ENCODE measurements around the gene PGAP2. TPM values are rescaled to one million over a fixed set of nuclear protein-coding genes. Genes with fewer than 3 reads are reported as not detected.
A peak's percentile ranks its signal among the peaks of the same experiment; 100 is the strongest.
"Not testable (repeated sequence)": the region's sequence is repeated elsewhere in the genome, so short reads cannot be mapped to it uniquely, and the experiment has no call there.

Gene PGAP2
- total RNA-seq (2012; rRNA removed): 11.9 and 13.3 TPM in 2 replicates

- H3K27me3 ChIP-seq (ENCODE audit: control insufficient read depth, insufficient read depth, low read length): no peaks in the 10 kb centered on the region
- no peaks in the 10 kb centered on the region for H3K9me3 ChIP-seq (replicated peaks; ENCODE audit: low read length)
- H3K9ac ChIP-seq (ENCODE audit: low read depth, low read length): peak within 1 kb of the TSS; percentile 87
- H3K4me1 ChIP-seq (ENCODE audit: control insufficient read depth, insufficient read depth, low read length): peaks cover 16% of the 10 kb centered on the region
- H3K36me3 ChIP-seq (ENCODE audit: insufficient read depth, low read length): no peaks in the 10 kb centered on the region
- H3K4me2 ChIP-seq (ENCODE audit: low read length): peak within 1 kb of the TSS; percentile 99
- peak within 1 kb of the TSS; percentile 80 for H3K4me3 ChIP-seq (ENCODE audit: low read length)
Observed at GRCh38 chr11:3807909-3808860, at the start of gene PGAP2. PGAP2 (plus strand) TSS chr11:3808560; CDS start chr11:3811260, 2,700 bp downstream.

GRCh38 chr11:3764266-3764665 is 44.1 kb upstream of the PGAP2 start:
- H3K36me3 ChIP-seq (ENCODE audit: insufficient read depth, low read length): peaks cover 87% of the 10 kb centered on the region
- no peak overlapping the region for H3K4me2 ChIP-seq (ENCODE audit: low read length)
- no peaks in the 10 kb centered on the region for H3K27me3 ChIP-seq (ENCODE audit: control insufficient read depth, insufficient read depth, low read length)
- no peak overlapping the region for H3K4me3 ChIP-seq (ENCODE audit: low read length)
- H3K9ac ChIP-seq (ENCODE audit: low read depth, low read length): no peak overlapping the region
- no peaks in the 10 kb centered on the region for H3K9me3 ChIP-seq (replicated peaks; ENCODE audit: low read length)
- H3K4me1 ChIP-seq (ENCODE audit: control insufficient read depth, insufficient read depth, low read length): no peaks in the 10 kb centered on the region

- peaks cover 82% of the 10 kb centered on the region for H3K36me3 ChIP-seq (ENCODE audit: insufficient read depth, low read length)
- H3K9ac ChIP-seq (ENCODE audit: low read depth, low read length); H3K4me1 ChIP-seq (ENCODE audit: control insufficient read depth, insufficient read depth, low read length): not testable (repeated sequence)
Observed at GRCh38 chr11:3766836-3767235, 41.5 kb upstream of the PGAP2 start.

GRCh38 chr11:3767536-3767935 is 40.8 kb upstream of the PGAP2 start:
- no peaks in the 10 kb centered on the region for H3K27me3 ChIP-seq (ENCODE audit: control insufficient read depth, insufficient read depth, low read length)
- no peaks in the 10 kb centered on the region for H3K4me1 ChIP-seq (ENCODE audit: control insufficient read depth, insufficient read depth, low read length)
- H3K9me3 ChIP-seq (replicated peaks; ENCODE audit: low read length): no peaks in the 10 kb centered on the region
- H3K4me3 ChIP-seq (ENCODE audit: low read length): no peak overlapping the region
- no peak overlapping the region for H3K4me2 ChIP-seq (ENCODE audit: low read length)
- H3K36me3 ChIP-seq (ENCODE audit: insufficient read depth, low read length): peaks cover 84% of the 10 kb centered on the region
- H3K9ac ChIP-seq (ENCODE audit: low read depth, low read length): no peak overlapping the region

More at GRCh38 chr11:3766836-3767235, 41.5 kb upstream of the PGAP2 start:
- not testable (repeated sequence) for H3K9me3 ChIP-seq (replicated peaks; ENCODE audit: low read length); H3K27me3 ChIP-seq (ENCODE audit: control insufficient read depth, insufficient read depth, low read length); H3K4me2 ChIP-seq (ENCODE audit: low read length); H3K4me3 ChIP-seq (ENCODE audit: low read length)

GRCh38 chr11:3773180-3773579 is 35.2 kb upstream of the PGAP2 start:
- H3K9ac ChIP-seq (ENCODE audit: low read depth, low read length): no peak overlapping the region
- no peak overlapping the region for H3K4me3 ChIP-seq (ENCODE audit: low read length)
- no peak overlapping the region for H3K4me2 ChIP-seq (ENCODE audit: low read length)
- peaks cover 76% of the 10 kb centered on the region for H3K36me3 ChIP-seq (ENCODE audit: insufficient read depth, low read length)
- no peaks in the 10 kb centered on the region for H3K4me1 ChIP-seq (ENCODE audit: control insufficient read depth, insufficient read depth, low read length)
- H3K27me3 ChIP-seq (ENCODE audit: control insufficient read depth, insufficient read depth, low read length): no peaks in the 10 kb centered on the region
- H3K9me3 ChIP-seq (replicated peaks; ENCODE audit: low read length): no peaks in the 10 kb centered on the region

GRCh38 chr11:3775736-3776406 is 32.5 kb upstream of the PGAP2 start:
- H3K27me3 ChIP-seq (ENCODE audit: control insufficient read depth, insufficient read depth, low read length): no peaks in the 10 kb centered on the region
- H3K9ac ChIP-seq (ENCODE audit: low read depth, low read length): no peak overlapping the region
- H3K4me1 ChIP-seq (ENCODE audit: control insufficient read depth, insufficient read depth, low read length): peaks cover 1% of the 10 kb centered on the region
- no peak overlapping the region for H3K4me2 ChIP-seq (ENCODE audit: low read length)
- peaks cover 76% of the 10 kb centered on the region for H3K36me3 ChIP-seq (ENCODE audit: insufficient read depth, low read length)
- H3K9me3 ChIP-seq (replicated peaks; ENCODE audit: low read length): no peaks in the 10 kb centered on the region
- H3K4me3 ChIP-seq (ENCODE audit: low read length): no peak overlapping the region

- Histone ChIP-seq H3K27me3 (ENCODE audit: control insufficient read depth, insufficient read depth, low read length) (no peaks in the 10 kb centered on the region), H3K36me3 (ENCODE audit: insufficient read depth, low read length) (peaks cover 43% of the 10 kb centered on the region), H3K9ac (ENCODE audit: low read depth, low read length) (peak overlapping the region; percentile 40), H3K4me3 (ENCODE audit: low read length) (no peak overlapping the region), H3K4me1 (ENCODE audit: control insufficient read depth, insufficient read depth, low read length) (peaks cover 29% of the 10 kb centered on the region), H3K9me3 (replicated peaks; ENCODE audit: low read length) (no peaks in the 10 kb centered on the region), H3K4me2 (ENCODE audit: low read length) (peak overlapping the region; percentile 26)
Observed at GRCh38 chr11:3781423-3781822, 26.9 kb upstream of the PGAP2 start.

- Histone ChIP-seq H3K27me3 (ENCODE audit: control insufficient read depth, insufficient read depth, low read length) (no peaks in the 10 kb centered on the region), H3K9me3 (replicated peaks; ENCODE audit: low read length) (no peaks in the 10 kb centered on the region), H3K4me3 (ENCODE audit: low read length) (no peak overlapping the region), H3K4me1 (ENCODE audit: control insufficient read depth, insufficient read depth, low read length) (peaks cover 39% of the 10 kb centered on the region), H3K36me3 (ENCODE audit: insufficient read depth, low read length) (peaks cover 30% of the 10 kb centered on the region), H3K4me2 (ENCODE audit: low read length) (no peak overlapping the region), H3K9ac (ENCODE audit: low read depth, low read length) (no peak overlapping the region)
Observed at GRCh38 chr11:3782963-3783362, 25.4 kb upstream of the PGAP2 start.

GRCh38 chr11:3783611-3784010 is 24.7 kb upstream of the PGAP2 start:
- no peaks in the 10 kb centered on the region for H3K9me3 ChIP-seq (replicated peaks; ENCODE audit: low read length)
- H3K4me3 ChIP-seq (ENCODE audit: low read length): no peak overlapping the region
- peaks cover 24% of the 10 kb centered on the region for H3K36me3 ChIP-seq (ENCODE audit: insufficient read depth, low read length)
- H3K4me1 ChIP-seq (ENCODE audit: control insufficient read depth, insufficient read depth, low read length): peaks cover 39% of the 10 kb centered on the region
- H3K4me2 ChIP-seq (ENCODE audit: low read length): no peak overlapping the region
- no peaks in the 10 kb centered on the region for H3K27me3 ChIP-seq (ENCODE audit: control insufficient read depth, insufficient read depth, low read length)
- no peak overlapping the region for H3K9ac ChIP-seq (ENCODE audit: low read depth, low read length)

GRCh38 chr11:3786781-3787428 is 21.5 kb upstream of the PGAP2 start:
- H3K36me3 ChIP-seq (ENCODE audit: insufficient read depth, low read length): peaks cover 16% of the 10 kb centered on the region
- H3K4me2 ChIP-seq (ENCODE audit: low read length): peak overlapping the region; percentile 54
- H3K4me3 ChIP-seq (ENCODE audit: low read length): no peak overlapping the region
- no peaks in the 10 kb centered on the region for H3K27me3 ChIP-seq (ENCODE audit: control insufficient read depth, insufficient read depth, low read length)
- H3K9me3 ChIP-seq (replicated peaks; ENCODE audit: low read length): no peaks in the 10 kb centered on the region
- H3K9ac ChIP-seq (ENCODE audit: low read depth, low read length): no peak overlapping the region
- H3K4me1 ChIP-seq (ENCODE audit: control insufficient read depth, insufficient read depth, low read length): peaks cover 27% of the 10 kb centered on the region

GRCh38 chr11:3794387-3794786 is 14.0 kb upstream of the PGAP2 start:
- Histone ChIP-seq H3K36me3 (ENCODE audit: insufficient read depth, low read length) (peaks cover 32% of the 10 kb centered on the region), H3K4me1 (ENCODE audit: control insufficient read depth, insufficient read depth, low read length) (peaks cover 18% of the 10 kb centered on the region)
- not testable (repeated sequence) for H3K27me3 ChIP-seq (ENCODE audit: control insufficient read depth, insufficient read depth, low read length); H3K9me3 ChIP-seq (replicated peaks; ENCODE audit: low read length); H3K4me3 ChIP-seq (ENCODE audit: low read length); H3K4me2 ChIP-seq (ENCODE audit: low read length); H3K9ac ChIP-seq (ENCODE audit: low read depth, low read length)

All from skeletal muscle satellite cell (primary cell).